HG02798 (cell line): Measurements from ENCODE around the gene RHNO1.
"Not testable (repeated sequence)": the region's sequence is repeated elsewhere in the genome, so short reads cannot be mapped to it uniquely, and the experiment has no call there.

Experiments
- ATAC-seq: cut with Tn5 transposase; IDR thresholded peaks from one replicate; pipeline ENCODE4 v1.9.1; 2021; ENCODE audit warnings: mild to moderate bottlenecking; ENCODE audit not compliant: unreplicated experiment, poor library complexity

RHNO1 gene

DNA sequence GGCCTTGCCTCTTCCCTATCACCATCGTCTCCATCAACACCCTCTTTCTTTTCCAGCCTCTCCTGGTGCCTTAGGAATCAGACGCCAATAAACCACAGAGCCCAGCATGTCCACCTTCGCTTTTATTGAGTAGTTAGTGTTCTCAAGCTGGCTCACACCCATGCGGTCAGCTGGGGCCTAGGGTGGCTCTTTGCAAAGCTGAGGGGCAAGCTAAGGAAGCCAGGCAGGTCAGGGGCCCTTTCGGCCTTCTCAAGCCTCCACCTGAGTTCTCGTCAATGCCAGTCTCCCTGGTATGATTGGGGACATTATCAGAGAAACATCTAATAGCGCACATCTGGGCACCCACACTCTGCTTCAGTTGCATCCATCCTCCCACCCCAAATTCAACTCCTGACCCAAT lies 19.4 kb upstream of the RHNO1 start:
- no peak for ATAC-seq

DNA sequence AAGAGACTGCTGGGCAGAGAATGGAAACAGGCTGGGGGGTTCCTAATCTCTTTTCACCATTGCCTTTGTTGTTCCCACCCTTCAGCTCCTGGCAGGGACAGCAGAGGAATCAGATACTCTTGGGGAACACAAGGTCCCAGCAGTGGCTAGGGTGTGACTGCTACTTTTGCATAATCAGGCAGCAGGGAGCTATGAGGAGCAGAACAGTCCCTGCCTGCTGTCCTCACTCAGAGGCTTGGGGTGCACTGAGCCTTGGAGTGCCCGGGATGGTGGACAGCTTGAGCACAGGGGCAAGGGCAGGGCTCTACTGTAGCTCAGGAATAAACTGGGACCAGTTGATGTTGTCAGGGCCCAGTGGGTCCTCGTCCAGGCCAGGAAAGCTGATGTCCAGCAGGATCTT lies 18.7 kb upstream of the RHNO1 start:
- no peak for ATAC-seq

DNA sequence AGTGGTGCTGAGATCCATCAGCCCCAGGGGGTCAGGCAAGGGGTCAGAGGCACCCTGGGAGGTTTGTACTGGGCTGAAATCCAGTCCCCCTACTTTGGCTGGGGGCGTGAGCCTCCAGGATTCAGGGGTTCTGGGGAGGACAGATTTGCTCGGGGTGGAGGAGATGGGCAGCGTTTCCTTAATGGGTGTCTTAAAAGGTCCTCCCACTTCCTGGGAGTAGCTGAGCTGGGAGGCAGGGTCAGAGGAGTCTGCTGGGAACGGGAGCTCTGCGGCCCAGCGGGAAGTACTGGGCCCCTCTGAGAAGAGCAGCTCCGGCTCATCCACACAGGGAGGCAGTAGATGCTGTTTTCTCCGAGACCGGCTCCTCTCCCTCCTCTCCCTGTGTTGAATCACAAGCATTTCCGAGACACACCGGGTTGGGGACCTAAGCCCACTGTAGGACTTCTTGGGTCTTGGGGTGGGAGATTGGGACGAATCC lies 18.0 kb upstream of the RHNO1 start:
- no peak for ATAC-seq

DNA sequence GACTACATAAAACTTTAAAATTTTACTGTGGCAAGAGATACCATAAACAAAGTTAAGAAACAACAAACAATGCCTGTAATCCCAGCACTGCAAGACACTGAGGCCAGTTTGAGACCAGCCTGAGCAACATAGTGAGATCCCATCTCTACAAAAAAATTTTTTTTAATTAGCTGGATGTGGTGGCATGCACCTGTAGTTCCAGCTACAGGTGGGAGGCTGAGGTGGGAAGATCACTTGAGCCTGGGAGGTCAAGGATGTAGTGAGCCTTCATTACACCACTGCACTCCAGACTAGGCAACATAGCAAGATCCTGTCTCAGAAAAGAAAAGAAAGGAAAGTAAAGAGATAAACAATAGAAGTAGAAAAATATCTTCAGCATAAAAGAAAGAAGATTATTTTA lies 16.9 kb upstream of the RHNO1 start:
- no peak for ATAC-seq

DNA sequence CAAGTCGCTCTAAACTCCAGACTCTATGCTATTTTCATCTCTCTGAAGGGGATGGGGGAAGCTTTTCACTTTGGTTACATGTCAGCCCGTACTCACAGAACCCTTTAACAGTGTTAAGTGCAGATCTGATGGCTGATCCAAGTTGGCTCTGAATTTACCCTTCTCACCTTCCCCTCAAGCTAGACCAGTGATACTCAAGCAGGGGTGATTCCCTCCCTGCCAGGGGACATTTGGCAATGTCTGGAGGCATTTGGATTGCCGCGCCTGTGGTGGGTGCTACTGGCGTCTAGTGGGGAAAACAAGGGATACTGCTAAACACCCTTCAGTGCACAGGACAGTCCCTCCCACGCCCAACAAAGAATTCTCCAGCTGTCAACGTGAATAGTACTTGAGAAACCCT lies 14.1 kb upstream of the RHNO1 start:
- no peak for ATAC-seq

DNA sequence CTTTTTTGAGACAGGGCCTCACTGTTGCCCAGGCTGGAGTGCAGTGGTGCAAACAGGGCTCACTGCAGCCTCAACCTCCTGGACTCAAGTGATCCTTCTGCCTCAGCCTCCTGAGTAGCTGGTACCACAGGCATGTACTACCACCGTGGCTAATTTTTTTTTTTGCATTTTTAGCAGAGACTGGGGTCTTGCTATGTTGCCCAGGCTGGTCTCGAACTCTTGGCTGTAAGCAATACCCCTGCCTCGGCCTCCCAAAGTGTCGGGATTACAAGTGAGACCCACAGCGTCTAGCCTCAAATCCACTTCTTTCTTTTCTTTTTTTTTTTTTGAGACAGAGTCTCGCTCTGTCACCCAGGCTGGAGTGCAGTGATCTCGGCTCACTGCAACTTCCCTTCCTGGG lies 13.6 kb upstream of the RHNO1 start:
- not testable (repeated sequence) for ATAC-seq

DNA sequence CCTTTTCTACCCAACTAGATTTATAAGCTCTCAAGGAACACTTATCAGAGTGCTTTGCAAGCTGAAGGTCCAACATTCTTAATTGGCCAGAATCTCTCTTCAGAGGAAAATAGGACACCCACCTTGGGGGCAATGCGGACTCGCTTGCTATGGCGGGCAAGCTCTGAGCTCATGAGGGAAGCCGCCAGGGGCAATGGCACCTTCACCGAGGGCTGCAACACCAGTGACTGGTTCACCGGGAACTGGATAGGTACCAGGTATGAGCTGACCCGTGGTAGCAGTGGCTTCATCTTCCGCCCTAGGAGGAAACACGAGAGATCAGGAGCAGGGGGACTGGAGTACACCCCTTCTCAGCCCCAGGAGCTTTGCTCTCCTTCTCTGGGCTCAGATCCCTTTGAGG lies 12.8 kb upstream of the RHNO1 start:
- ATAC-seq, result no peak

DNA sequence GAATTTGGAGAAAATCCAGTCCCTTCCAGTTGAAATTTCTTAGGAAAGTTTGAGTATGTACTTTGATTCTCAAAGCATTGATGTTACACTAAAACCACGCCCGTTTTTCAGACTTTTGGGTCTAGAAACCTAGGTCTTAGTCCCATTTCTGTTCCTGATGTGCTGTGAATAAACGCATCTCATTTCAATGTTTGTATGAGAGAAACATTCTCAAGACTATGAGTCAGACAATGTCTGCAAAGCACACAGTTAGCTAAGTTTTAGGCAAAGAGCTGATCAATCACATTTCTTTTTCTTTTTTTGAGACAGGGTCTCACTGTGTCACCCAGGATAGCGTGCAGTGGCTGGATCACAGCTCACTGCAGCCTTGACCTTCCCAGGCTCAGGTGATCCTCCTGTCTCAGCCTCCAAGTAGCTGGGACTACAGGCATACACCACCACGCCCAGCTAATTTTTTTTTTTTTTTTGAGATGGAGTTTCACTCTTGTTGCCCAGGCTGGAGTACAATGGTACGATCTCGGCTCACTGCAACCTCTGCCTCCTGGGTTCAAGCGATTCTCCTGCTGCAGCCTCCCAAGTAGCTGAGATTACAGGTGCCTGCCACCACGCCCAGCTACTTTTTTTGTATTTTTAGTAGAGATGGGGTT lies 7.9 kb upstream of the RHNO1 start:
- ATAC-seq, result not testable (repeated sequence)

DNA sequence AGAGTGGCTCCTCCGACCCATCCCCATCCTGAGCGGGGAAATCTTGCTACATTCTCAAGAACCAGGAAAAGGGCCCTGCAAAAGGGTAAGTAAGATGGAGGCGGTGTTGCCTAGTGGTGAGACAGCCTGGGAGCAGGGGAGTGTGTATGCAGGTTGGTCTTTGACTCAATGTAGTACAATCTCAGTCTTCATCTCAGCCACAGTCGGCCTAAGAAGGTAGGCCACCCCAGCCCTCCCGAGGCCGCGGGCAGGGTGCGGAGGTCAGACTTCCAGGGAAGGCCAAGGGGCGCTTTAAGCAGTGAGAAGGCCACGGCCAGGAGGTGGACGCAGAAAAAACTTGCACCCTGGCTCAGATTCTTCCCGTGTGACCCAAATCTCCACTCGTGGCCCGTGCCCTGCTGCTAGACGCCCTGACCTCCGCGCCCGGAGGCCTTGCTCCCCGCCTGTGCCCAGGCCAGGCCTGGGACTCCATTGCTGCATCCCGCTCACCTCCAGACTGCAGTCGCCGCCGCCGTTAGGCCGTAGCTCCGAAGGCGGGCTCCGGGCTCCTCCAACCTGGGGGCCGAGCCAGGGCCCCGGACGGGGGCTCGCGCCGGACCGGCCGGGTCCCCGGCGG lies 484 bp upstream of the RHNO1 start:
- ATAC-seq, result peak; percentile 5

DNA sequence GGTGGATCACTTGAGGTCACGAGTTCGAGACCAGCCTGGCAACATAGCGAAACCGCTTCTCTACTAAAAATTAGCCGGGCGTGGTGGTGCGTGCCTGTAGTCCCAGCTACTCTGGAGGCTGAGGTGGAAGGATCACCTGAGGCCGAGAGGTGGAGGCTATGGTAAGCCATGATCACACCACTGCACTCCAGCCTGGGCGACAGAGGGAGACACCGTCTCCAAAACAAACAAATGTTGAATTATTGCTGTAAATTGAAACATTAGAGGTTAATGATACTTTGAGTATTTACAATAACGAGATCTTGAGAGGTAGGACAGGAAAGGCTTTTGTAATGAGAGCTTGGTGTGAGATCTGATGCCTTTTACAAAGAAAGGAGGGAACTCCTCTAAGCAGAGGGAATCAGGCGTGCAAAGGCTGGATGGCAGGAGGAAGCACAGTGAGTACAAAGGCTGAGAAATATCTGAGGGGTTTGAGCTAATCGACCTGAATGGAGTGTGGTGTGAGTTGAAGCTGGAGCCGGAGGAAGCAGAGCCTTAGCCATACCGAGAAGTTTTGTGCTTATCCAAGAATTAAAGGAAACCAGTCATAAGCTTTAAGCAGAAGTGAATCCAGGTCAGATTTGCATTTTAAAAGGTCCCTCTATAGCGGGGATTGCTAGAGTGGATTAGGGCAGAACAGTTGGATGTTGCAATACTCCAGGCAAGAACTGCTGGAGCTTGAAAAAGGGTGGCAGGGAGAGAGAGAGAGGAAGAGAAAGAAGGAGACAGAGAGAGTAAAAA lies 1.1 kb downstream of the RHNO1 start:
- no peak for ATAC-seq

DNA sequence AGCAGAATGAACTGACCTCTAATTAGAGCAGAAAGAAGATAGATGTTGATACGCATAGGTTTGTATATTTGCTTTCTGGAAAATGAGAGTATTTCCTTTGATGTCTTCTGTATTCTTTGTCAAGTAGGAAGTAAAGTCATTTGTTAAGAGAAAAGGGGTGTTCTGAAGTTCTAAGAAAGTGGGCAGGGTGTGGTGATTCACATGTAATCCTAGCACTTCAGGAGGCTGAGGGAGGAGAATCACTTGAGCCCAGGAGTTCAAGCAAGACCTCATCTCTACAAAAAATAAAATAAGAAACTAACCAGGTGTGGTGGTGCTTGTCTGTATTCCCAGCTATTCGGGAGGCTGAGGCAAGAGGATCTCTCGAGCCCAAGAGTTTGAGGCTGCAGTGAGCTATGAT lies 2.8 kb downstream of the RHNO1 start:
- ATAC-seq, result no peak

DNA sequence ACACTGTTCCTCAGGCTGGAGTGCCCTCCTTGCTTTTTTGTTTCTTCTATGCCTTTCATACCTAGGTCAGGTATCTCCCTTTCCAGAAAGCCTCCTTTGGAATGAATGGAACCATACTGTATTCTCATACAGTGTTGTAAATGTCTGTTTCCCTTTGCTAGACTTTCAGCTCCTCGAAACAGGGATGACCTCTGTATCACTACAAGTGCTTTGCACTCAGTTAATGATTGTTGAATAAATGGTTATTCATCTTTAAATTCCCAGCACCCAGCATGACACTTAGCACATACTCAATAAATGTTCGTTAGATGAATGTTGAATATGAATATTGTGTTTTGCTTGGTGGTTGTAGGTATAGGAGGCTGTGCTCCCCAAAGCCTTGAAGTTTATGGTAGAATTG lies 7.8 kb downstream of the RHNO1 start:
- ATAC-seq, result no peak

DNA sequence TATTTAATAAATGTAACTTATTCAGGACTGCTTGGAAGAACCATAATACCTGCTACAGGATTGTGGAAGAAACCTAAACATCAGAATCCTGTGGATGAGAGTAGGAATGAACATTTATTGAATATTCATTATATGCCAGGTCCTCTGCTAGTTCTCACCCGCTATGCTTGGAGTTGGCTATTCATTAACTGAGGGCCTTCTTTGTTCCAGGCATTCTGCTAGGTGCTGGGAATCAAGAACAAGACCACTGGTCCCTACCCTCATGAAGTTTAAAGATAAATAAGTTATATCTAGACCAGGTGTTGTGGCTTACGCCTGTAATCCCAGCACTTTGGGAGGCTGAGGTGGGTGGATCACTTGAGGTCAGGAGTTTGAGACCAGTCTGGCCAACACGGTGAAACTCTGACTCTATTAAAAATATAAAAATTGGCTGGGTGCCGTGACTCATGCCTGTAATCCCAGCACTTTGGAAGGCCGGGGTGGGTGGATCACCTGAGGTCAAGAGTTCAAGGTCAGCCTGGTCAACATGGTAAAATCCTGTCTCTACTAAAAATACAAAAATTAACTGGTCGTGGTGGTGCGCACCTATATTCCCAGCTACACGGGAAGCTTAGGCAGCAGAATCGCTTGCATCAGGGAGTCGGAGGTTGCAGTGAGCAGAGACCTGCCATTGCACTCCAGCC lies 9.9 kb downstream of the RHNO1 start:
- no peak for ATAC-seq

DNA sequence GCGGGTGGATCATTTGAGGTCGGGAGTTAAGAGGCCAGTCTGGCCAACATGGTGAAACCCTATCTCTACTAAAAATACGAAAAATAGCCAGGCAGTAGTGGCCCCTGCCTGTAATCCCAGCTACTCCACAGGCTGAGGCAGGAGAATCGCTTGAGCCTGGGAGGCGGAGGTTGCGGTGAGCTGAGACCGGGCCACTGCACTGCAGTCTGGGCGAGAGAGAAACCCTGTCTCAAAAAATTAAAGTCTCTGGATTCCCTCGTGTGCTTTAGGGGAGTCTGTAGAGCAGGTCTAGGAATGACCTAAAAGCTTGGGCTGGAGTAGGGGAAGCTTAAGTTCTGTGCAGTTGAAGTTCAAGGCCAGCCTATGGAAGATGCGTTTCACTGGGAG lies 13.0 kb downstream of the RHNO1 start:
- no peak for ATAC-seq

DNA sequence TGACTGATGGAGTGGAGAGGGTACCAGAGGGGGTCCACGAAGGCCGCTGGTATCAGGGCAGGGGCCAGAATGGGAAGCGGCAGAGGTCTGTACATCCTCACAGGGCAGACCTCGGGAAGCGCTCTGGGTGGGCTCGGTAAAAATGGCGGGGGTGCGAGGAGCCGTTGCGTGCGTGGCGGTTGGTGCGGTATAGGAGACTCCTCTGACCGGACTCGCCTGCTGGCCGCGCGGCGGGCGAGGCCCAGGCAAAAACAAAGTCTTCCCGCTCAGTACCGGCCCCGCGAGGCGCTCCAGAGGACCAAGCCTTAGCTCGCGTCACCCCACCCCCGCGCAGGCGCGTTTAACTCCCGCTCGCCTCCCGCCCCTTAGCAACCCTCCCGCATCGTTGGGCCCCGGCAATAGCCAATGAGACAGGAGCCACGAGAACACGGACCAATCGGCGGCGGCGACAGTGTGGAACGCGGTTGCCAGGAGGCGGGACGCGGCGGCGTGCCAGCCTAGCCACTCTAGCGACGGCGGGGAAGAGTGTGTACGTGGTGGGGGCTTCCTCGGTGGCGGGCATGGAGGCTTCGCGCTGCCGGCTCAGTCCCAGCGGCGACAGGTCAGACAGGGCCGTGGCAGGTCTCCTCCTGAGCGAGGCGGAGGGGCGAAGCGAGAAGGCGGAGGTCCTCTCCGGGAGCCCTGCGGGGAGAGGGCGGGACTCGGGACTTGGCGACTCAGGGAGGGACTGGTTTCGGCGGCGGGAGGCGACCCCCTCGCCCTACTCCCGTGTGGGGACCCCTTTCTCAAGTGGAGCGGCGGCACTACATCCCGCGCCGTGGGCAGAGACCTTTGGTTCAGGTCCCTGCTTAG lies 13.6 kb downstream of the RHNO1 start, which contains the start of gene TULP3:
Gene TULP3 (plus strand): TSS at position 504 of the 852 bp plus-strand sequence. CDS start 57 bp downstream, at position 561.
- peak; percentile 98 for ATAC-seq

DNA sequence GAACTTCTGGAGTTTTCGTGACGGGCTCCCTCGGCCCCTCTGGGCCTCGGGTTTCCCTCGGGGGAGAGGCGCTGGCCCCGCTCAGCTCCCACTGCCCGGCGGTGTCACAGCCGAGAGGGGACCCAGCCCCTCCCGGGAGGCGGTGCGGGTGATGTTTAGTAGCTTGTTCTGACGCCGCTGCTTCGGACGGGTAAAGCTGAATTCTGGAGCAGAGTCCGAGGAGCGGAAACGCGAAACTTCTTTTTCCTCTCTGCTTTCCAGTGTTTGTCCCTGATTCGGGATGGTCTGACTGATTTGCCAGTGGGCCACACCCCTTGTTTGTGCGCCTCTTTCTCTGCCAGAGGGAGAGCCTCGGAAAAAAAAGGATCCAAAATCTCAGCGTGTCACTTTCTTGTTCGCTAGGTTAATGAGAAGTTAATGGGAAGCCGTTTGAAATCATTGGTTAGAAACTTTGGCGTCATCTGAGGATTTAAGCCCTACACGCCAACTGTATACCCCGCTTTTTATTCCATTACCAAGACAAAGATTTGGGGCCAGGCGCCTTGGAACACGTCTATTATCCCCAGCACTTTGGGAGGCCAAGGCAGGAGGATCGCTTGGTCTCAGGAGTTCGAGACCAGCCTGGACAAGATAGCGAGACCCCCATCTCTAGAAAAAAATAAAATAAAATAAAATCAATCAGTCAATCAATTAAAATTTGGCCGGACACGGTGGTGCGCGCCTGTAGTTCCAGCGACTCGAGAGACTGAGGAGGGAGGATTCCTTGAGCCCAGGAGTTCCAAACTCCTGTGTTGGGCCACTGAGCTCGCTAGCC lies 14.4 kb downstream of the RHNO1 start:
- ATAC-seq, result peak; percentile 20

DNA sequence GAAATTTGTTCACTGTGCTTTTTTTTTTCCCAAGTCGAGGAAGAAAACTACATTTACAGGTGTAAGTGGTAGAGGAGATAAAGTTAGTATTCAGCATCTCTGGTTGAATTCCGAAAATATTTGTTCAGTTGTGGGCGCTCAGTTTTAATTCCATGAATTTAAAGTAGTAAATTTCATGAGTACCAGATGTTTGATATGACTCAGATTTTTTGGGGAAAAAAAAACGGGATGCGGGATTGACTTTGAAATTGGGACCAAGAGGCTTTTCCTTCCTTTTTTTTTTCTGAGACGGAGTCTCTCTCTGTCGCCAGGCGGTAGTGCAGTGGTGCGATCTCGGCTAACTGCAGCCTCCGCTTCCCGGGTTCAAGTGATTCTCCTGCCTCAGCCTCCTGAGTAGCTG lies 15.2 kb downstream of the RHNO1 start:
- ATAC-seq, result no peak

DNA sequence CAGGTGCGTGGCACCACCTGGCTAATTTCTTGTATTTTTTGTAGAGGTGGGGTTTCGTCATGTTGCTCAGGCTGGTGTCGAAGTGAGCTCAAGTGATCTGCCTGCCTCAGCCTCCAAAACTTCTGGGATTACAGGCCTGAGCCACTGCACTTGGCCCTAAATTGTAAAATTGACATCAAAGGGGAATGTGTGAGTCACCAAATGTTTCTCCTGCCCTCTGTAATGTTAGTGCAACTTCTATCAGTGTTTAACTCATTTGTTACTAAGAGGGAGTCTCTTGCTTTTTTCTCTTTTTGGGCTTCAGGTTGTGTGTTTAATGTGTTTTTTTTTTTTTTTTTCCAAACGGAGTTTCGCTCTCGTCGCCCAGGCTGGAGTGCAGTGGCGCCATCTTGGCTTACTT lies 16.0 kb downstream of the RHNO1 start:
- no peak for ATAC-seq

DNA sequence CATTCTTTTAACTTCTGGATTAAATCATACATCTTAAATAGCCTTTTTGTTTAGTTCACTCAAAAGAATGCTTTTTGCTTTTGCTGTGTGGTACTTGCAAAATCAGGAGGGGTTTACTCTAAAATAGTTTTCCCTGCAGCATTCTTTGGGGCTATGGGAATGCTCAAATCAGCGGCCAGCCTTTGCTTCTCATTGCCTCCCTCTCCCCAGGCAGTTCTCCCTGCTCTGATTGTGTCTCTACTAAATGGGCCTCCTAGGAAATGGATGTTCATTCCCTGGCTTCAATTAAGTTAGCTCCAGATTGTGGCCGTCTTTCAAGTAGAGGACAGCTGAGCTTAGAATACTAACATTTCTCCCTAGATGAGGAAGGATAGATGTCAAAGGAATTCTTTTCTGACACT lies 18.0 kb downstream of the RHNO1 start:
- ATAC-seq, result no peak
